Upper lobe of left lung (tissue), 6 donors: Measurements from ENCODE around the gene STAT5B. TPM values are rescaled to one million over a fixed set of nuclear protein-coding genes. Genes with fewer than 3 reads are reported as not detected.

Experiments used
- ATAC-seq, 2 donors: fragments of 200-7000 bp; cut with Tn5 transposase; one replicate each; pipeline ENCODE4 v1.9.1; 2022; ENCODE audit warnings: mild to moderate bottlenecking in 2 of 2, moderate library complexity in 2 of 2; ENCODE audit not compliant: low FRiP score in 2 of 2
- DNase-seq, 2 donors: peaks; one replicate each; pipeline ENCODE4 v3.0.0-alpha.2; 2019 to 2020
- H3K27ac ChIP-seq, 4 donors: fragments of 200-600 bp; sonication (generic); one replicate each; pipeline ENCODE4 v1.5.1; 2016 to 2019
- H3K27me3 ChIP-seq, 4 donors: fragments of 200-600 bp; sonication (generic); one replicate each; pipeline ENCODE4 v1.5.1; 2017 to 2019
- H3K36me3 ChIP-seq, 4 donors: fragments of 200-600 bp; sonication (generic); one replicate each; pipeline ENCODE4 v1.5.1; 2016 to 2019
- H3K4me1 ChIP-seq, 4 donors: fragments of 200-600 bp; sonication (generic); one replicate each; pipeline ENCODE4 v1.5.1; 2018 to 2019
- H3K4me3 ChIP-seq, 4 donors: fragments of 200-600 bp; sonication (generic); one replicate each; pipeline ENCODE4 v1.5.1; 2017 to 2019; ENCODE audit warnings: mild to moderate bottlenecking in 2 of 4, moderate library complexity in 1 of 4
- H3K9me3 ChIP-seq, 4 donors: fragments of 200-600 bp; sonication (generic); one replicate each; pipeline ENCODE4 v1.5.1; 2018 to 2019
- EP300 ChIP-seq, 4 donors: sonication (generic); formaldehyde crosslinking; IDR thresholded peaks; one replicate each; pipeline ENCODE4 v1.5.1; 2017; ENCODE audit warnings: antibody characterized with exemption in 4 of 4, control low read depth in 2 of 4
- POLR2A ChIP-seq, 4 donors: fragments of 450-650 bp; IDR thresholded peaks; one replicate each; pipeline ENCODE4 v1.5.1; 2016 to 2017; ENCODE audit warnings: antibody characterized with exemption in 4 of 4, mild to moderate bottlenecking in 2 of 4
- POLR2AphosphoS5 ChIP-seq, 2 donors: sonication (generic); formaldehyde crosslinking; IDR thresholded peaks; one replicate each; pipeline ENCODE4 v1.5.1; 2017; ENCODE audit warnings: antibody characterized with exemption in 2 of 2
- WGBS, 2 donors: methylation state at CpG; one replicate each; pipeline ENCODE4 v1.1.5; 2017 to 2018; 5-methylcytosine and 5-hydroxymethylcytosine counted together
- total RNA-seq, 6 donors: library from RNA; depleted of rRNA in 4 of 6; stranded (reverse); fragments of >200 nt in 4 of 6; gene quantifications; one replicate each; pipeline versions ENCODE4 v1.1.0 to v1.2.1, GENCODE V29; 2016 to 2021
- TF ChIP-seq, protein P1 (sequence below), 6 experiments: fragments of 450-650 bp in 4 of 6; fragments of 200-600 bp in 2 of 6; sonication (generic) in 2 of 6; IDR thresholded peaks; one replicate each; pipeline ENCODE4 v1.5.1; 2016 to 2019; ENCODE audit warnings: antibody characterized with exemption in 6 of 6
- donor health status: DM: no; HTN: no; CAD: no; lungs with moderate emphysema.
- donor health status: DM: no; HTN: yes; CAD: no; lungs with severe emphysema.

The STAT5B gene
- total RNA-seq, 6 donors from 2014 or later = 48.6 to 115 (median 66.3) TPM

DNA sequence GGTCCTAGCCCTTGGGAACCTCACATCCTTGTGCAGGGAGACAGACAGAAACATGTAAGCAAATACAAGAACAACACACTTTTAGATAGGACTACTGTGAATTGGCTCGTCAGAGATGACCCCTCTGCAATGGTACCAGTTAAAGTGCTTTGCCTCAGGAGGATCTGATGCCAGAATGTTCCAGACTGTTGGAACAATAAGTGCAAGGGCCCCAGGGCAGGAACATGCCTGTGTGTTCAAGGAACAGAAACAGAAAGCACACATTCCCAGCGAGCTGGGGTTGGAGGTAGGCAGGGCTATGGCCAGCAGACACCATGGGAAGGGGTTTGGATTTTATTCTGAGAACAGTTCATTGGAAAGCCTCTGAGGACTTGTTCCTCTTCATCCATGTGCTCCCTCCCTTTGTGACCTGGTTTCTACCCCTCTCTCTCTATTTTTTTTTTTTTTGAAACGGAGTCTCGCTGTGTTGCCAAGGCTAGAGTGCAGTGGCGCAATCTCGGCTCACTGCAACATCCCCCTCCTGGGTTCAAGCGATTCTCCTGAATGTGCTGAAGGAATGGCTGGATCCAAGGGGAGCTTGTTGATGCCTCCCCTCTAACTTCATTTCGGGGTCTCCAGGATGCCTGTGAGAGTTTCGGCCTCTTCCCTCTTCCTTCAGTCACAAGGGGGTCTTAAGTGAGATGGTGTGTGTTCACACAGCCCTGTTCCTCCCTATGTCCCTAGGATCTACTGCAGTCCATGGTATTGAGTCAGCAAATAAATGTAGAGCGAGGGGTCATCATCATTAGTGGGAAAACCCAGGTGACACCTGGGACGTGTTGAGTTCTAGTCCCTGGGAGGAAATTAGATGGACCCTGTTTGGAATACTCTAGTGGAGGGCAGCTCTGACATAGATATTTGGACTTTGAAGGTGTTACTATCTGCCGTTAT lies 18.5 kb upstream of the STAT5B start:
- TF ChIP-seq POLR2A (IDR thresholded peaks at IDR 0.05) = no peak
- TF ChIP-seq POLR2AphosphoS5 (IDR thresholded peaks at IDR 0.05) = no peak
- TF ChIP-seq, protein P1, sequence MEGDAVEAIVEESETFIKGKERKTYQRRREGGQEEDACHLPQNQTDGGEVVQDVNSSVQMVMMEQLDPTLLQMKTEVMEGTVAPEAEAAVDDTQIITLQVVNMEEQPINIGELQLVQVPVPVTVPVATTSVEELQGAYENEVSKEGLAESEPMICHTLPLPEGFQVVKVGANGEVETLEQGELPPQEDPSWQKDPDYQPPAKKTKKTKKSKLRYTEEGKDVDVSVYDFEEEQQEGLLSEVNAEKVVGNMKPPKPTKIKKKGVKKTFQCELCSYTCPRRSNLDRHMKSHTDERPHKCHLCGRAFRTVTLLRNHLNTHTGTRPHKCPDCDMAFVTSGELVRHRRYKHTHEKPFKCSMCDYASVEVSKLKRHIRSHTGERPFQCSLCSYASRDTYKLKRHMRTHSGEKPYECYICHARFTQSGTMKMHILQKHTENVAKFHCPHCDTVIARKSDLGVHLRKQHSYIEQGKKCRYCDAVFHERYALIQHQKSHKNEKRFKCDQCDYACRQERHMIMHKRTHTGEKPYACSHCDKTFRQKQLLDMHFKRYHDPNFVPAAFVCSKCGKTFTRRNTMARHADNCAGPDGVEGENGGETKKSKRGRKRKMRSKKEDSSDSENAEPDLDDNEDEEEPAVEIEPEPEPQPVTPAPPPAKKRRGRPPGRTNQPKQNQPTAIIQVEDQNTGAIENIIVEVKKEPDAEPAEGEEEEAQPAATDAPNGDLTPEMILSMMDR (IDR thresholded peaks at IDR 0.05) = no peak
- TF ChIP-seq EP300 (IDR thresholded peaks at IDR 0.05) = no peak
- Histone ChIP-seq H3K9me3 (no peaks in the 10 kb centered on the region), H3K4me1 (peaks cover 5 to 19% (median 7%) of the 10 kb centered on the region in 4 donors), H3K27me3 (no peaks in the 10 kb centered on the region), H3K36me3 (peaks cover 0 to 62% (median 29%) of the 10 kb centered on the region in 4 donors), H3K4me3 (no peak overlapping the region), H3K27ac (peak overlapping the region in 1 of 4 donors; percentile 9)
- WGBS, 2 donors = 72 to 82% methylated on average over 12 of the region's 12 CpGs
- DNase-seq (no peak), ATAC-seq (no peak)

DNA sequence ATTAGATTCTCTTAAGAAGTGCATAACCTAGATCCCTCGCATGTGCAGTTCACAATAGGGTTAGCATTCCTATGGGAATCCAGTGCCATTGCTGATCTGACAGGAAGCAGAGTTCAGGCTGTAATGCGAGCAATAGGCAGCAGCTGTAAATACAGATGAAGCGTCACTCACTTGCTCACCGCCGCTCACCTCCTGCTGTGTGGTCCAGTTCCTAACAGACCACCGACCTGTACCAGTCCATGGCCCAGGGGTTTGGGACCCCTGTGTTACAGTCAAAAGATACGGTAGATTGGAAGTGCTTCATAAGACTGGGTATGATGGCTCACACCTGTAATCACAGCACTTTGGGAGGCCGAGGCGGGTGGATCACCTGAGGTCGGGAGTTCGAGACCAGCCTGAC lies 14.9 kb upstream of the STAT5B start:
- TF ChIP-seq EP300 (IDR thresholded peaks at IDR 0.05) (no peak), POLR2AphosphoS5 (IDR thresholded peaks at IDR 0.05) (no peak)
- TF ChIP-seq, protein P1 (IDR thresholded peaks at IDR 0.05) = no peak
- Histone ChIP-seq H3K36me3 (peaks cover 0 to 35% (median 14%) of the 10 kb centered on the region in 4 donors), H3K4me3 (no peak overlapping the region), H3K4me1 (peaks cover 30 to 49% (median 31%) of the 10 kb centered on the region in 4 donors), H3K27ac (peak overlapping the region in 1 of 4 donors; percentile 17), H3K27me3 (no peaks in the 10 kb centered on the region), H3K9me3 (no peaks in the 10 kb centered on the region)
- WGBS, 2 donors = 94 to 95% methylated on average over 8 to 11 of the region's 11 CpGs
- ATAC-seq (no peak), DNase-seq (no peak)

DNA sequence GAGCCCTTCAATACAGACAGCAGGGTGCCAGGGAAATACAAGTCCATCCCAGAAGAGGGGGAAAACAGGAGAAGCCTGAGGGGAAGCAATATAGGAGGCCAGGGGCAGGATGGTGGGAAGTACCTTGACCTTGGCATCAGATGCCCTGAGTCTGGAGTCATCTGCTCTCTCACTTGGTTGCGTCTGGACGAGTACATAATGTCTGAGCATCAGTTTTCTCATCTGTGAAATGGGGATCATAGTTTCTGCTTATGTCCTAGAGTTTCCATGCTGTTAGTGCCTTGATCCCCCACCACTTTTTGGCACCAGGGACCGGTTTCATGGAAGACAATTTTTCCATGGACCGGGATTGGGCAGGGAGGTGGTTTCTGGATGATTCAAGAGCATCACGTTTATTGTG lies 14.4 kb upstream of the STAT5B start:
- DNase-seq (no peak), ATAC-seq (no peak)
- H3K36me3 ChIP-seq = peaks cover 0 to 29% (median 8%) of the 10 kb centered on the region in 4 donors
- WGBS, 2 donors = 84 to 91% methylated on average over 5 of the region's 5 CpGs
- no peak for TF ChIP-seq EP300 (IDR thresholded peaks at IDR 0.05)
- no peak for TF ChIP-seq POLR2A (IDR thresholded peaks at IDR 0.05)
- TF ChIP-seq POLR2AphosphoS5 (IDR thresholded peaks at IDR 0.05) = no peak
- TF ChIP-seq, protein P1 (IDR thresholded peaks at IDR 0.05) = no peak
- peak overlapping the region in 2 of 4 donors; percentile 93 to 94 for H3K27ac ChIP-seq
- no peaks in the 10 kb centered on the region for H3K9me3 ChIP-seq
- H3K4me3 ChIP-seq = no peak overlapping the region
- peaks cover 30 to 54% (median 34%) of the 10 kb centered on the region in 4 donors for H3K4me1 ChIP-seq
- H3K27me3 ChIP-seq = no peaks in the 10 kb centered on the region

DNA sequence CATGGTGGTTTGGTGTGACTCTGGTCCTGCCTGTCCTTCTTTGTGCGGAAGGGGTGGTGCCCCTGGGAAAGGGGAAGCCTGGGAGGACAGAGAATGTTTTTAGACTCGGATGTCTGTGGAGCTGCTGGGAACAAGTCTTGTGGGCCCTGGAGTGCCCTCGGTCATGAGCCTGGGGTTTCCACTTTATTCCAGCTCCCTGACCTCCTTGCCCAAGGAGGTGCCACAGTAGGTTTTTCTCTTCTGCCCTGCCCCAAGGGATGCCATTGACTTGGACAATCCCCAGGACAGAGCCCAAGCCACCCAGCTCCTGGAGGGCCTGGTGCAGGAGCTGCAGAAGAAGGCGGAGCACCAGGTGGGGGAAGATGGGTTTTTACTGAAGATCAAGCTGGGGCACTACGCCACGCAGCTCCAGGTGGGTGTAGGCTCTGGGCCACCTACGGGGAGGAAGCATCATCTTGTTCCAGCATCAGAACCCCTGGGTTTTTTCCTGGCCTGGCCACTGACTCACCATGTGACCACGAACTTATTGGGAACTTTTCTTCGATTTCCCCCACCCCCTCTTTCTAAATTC lies 13.5 kb upstream of the STAT5B start:
- peak overlapping the region; percentile 89 to 94 (median 92) for H3K27ac ChIP-seq
- H3K4me3 ChIP-seq = peak overlapping the region in 3 of 4 donors; percentile 63 to 86 (median 65)
- no peaks in the 10 kb centered on the region for H3K27me3 ChIP-seq
- H3K4me1 ChIP-seq = peaks cover 30 to 55% (median 34%) of the 10 kb centered on the region in 4 donors
- peaks cover 0 to 25% (median 3%) of the 10 kb centered on the region in 4 donors for H3K36me3 ChIP-seq
- WGBS, 2 donors = 56 to 79% methylated on average over 9 of the region's 9 CpGs
- TF ChIP-seq POLR2AphosphoS5 (IDR thresholded peaks at IDR 0.05) (no peak), POLR2A (IDR thresholded peaks at IDR 0.05) (peak in 2 of 4 donors; percentile 1 to 8)
- TF ChIP-seq, protein P1 (IDR thresholded peaks at IDR 0.05) = no peak
- DNase-seq (peak in 1 of 2 donors; percentile 55), ATAC-seq (peak; percentile 8 to 9)
- H3K9me3 ChIP-seq = no peaks in the 10 kb centered on the region
